ENCODE results near the gene INPP4B. TPM values are rescaled to one million over a fixed set of nuclear protein-coding genes. Genes with fewer than 3 reads are reported as not detected.

The INPP4B gene
- total and polyA plus RNA-seq, 3 donors from 2014 or later, result 23.2 to 64.5 (median 55.2) TPM

- H3K36me3 ChIP-seq (ENCODE audit: low read depth, missing control alignments), result no peaks in the 10 kb centered on the region
- no peaks in the 10 kb centered on the region for H3K27me3 ChIP-seq
- no peak overlapping the region for H3K27ac ChIP-seq
- 90 to 91% methylated on average over 2 of the region's 2 CpGs for WGBS, 2 donors
- no peaks in the 10 kb centered on the region for H3K9me3 ChIP-seq
- no peak for TF ChIP-seq POLR2A (IDR thresholded peaks at IDR 0.05)
- TF ChIP-seq CTCF (IDR thresholded peaks at IDR 0.05), result no peak
- DNase-seq, result no peak
- H3K4me1 ChIP-seq, result no peaks in the 10 kb centered on the region
- intact Hi-C loops (cut with DNase I; ENCODE audit: low total_unique reads), result no loop called here
- no peak overlapping the region for H3K4me3 ChIP-seq
Observed at GRCh38 chr4:142434519-142435224, 411.4 kb downstream of the INPP4B start.

GRCh38 chr4:142428715-142429114 lies 417.4 kb downstream of the INPP4B start:
- TF ChIP-seq POLR2A (IDR thresholded peaks at IDR 0.05), result no peak
- TF ChIP-seq CTCF (IDR thresholded peaks at IDR 0.05), result no peak
- 89 to 97% methylated on average over 2 of the region's 2 CpGs for whole genome bisulfite sequencing, 2 donors
- H3K27ac ChIP-seq, result no peak overlapping the region
- H3K27me3 ChIP-seq, result no peaks in the 10 kb centered on the region
- DNase-seq, result no peak
- H3K4me3 ChIP-seq, result no peak overlapping the region
- H3K9me3 ChIP-seq, result no peaks in the 10 kb centered on the region
- no peaks in the 10 kb centered on the region for H3K36me3 ChIP-seq (ENCODE audit: low read depth, missing control alignments)
- intact Hi-C loops (cut with DNase I; ENCODE audit: low total_unique reads), result no loop called here
- no peaks in the 10 kb centered on the region for H3K4me1 ChIP-seq

GRCh38 chr4:142427456-142427855 lies 418.6 kb downstream of the INPP4B start:
- Histone ChIP-seq H3K36me3 (ENCODE audit: low read depth, missing control alignments) (no peaks in the 10 kb centered on the region), H3K27ac (no peak overlapping the region), H3K4me3 (no peak overlapping the region), H3K4me1 (no peaks in the 10 kb centered on the region), H3K27me3 (no peaks in the 10 kb centered on the region), H3K9me3 (no peaks in the 10 kb centered on the region)
- no peak for DNase-seq
- intact Hi-C loops (cut with DNase I; ENCODE audit: low total_unique reads), result no loop called here
- TF ChIP-seq POLR2A (IDR thresholded peaks at IDR 0.05) (no peak), CTCF (IDR thresholded peaks at IDR 0.05) (no peak)
- WGBS, 2 donors, result 95 to 96% methylated on average over 1 of the region's 1 CpG

- DNase-seq, result no peak
- Histone ChIP-seq H3K27ac (no peak overlapping the region), H3K36me3 (ENCODE audit: low read depth, missing control alignments) (no peaks in the 10 kb centered on the region), H3K4me1 (no peaks in the 10 kb centered on the region), H3K27me3 (no peaks in the 10 kb centered on the region), H3K9me3 (no peaks in the 10 kb centered on the region), H3K4me3 (no peak overlapping the region)
- intact Hi-C loops (cut with DNase I; ENCODE audit: low total_unique reads), result no loop called here
- 87 to 90% methylated on average over 2 of the region's 2 CpGs for WGBS, 2 donors
- TF ChIP-seq POLR2A (IDR thresholded peaks at IDR 0.05) (no peak), CTCF (IDR thresholded peaks at IDR 0.05) (no peak)
Observed at GRCh38 chr4:142423861-142424260, 422.2 kb downstream of the INPP4B start.

All from testis (tissue), 3 donors.